Germinal center (tissue), 1 donor: ENCODE measurements around the gene COPZ1.

Experiments
- DNase-seq: peaks from one replicate; pipeline ENCODE4 v3.0.0; 2012; ENCODE audit warnings: mixed read lengths, low spot score

COPZ1 gene

GRCh38 chr12:54358945-54359761 lies 34.2 kb downstream of the COPZ1 start:
- DNase-seq, result peak; percentile 99

- no peak for DNase-seq
These were observed 34.9 kb downstream of the COPZ1 start for GRCh38 chr12:54359762-54360351.

GRCh38 chr12:54360717-54361456 lies 36.0 kb downstream of the COPZ1 start:
- peak; percentile 43 for DNase-seq

GRCh38 chr12:54363047-54363446 lies 38.1 kb downstream of the COPZ1 start:
- DNase-seq, result no peak

GRCh38 chr12:54363618-54364017 lies 38.7 kb downstream of the COPZ1 start:
- no peak for DNase-seq

GRCh38 chr12:54364413-54364812 lies 39.5 kb downstream of the COPZ1 start, which contains the start of gene GPR84:
Gene GPR84 (minus strand): TSS chr12:54364486. CDS start chr12:54363851, 635 bp downstream.
- no peak for DNase-seq

- no peak for DNase-seq
These were observed 43.2 kb downstream of the COPZ1 start for GRCh38 chr12:54368025-54368708.

GRCh38 chr12:54368709-54369596 lies 44.0 kb downstream of the COPZ1 start:
- peak; percentile 77 for DNase-seq

GRCh38 chr12:54369597-54370131 lies 44.7 kb downstream of the COPZ1 start:
- no peak for DNase-seq

GRCh38 chr12:54370171-54370730 lies 45.3 kb downstream of the COPZ1 start:
- no peak for DNase-seq

- DNase-seq, result no peak
These were observed 46.6 kb downstream of the COPZ1 start for GRCh38 chr12:54371328-54372112.

GRCh38 chr12:54372113-54372806 lies 47.3 kb downstream of the COPZ1 start:
- no peak for DNase-seq

- no peak for DNase-seq
These were observed 49.0 kb downstream of the COPZ1 start for GRCh38 chr12:54373649-54374561.

GRCh38 chr12:54374562-54375258 lies 49.8 kb downstream of the COPZ1 start:
- no peak for DNase-seq

- DNase-seq, result no peak
These were observed 50.3 kb downstream of the COPZ1 start for GRCh38 chr12:54375259-54375579.

GRCh38 chr12:54376596-54376995 lies 51.7 kb downstream of the COPZ1 start:
- DNase-seq, result no peak

GRCh38 chr12:54377007-54377406 lies 52.1 kb downstream of the COPZ1 start:
- DNase-seq, result no peak
